ENCODE data around the gene SERTM1.

GRCh38 chr13:36680913-36681312, 7.1 kb downstream of the SERTM1 start:
- TF ChIP-seq, protein P1, sequence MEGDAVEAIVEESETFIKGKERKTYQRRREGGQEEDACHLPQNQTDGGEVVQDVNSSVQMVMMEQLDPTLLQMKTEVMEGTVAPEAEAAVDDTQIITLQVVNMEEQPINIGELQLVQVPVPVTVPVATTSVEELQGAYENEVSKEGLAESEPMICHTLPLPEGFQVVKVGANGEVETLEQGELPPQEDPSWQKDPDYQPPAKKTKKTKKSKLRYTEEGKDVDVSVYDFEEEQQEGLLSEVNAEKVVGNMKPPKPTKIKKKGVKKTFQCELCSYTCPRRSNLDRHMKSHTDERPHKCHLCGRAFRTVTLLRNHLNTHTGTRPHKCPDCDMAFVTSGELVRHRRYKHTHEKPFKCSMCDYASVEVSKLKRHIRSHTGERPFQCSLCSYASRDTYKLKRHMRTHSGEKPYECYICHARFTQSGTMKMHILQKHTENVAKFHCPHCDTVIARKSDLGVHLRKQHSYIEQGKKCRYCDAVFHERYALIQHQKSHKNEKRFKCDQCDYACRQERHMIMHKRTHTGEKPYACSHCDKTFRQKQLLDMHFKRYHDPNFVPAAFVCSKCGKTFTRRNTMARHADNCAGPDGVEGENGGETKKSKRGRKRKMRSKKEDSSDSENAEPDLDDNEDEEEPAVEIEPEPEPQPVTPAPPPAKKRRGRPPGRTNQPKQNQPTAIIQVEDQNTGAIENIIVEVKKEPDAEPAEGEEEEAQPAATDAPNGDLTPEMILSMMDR (IDR thresholded peaks at IDR 0.05), result no peak
- TF ChIP-seq POLR2A (IDR thresholded peaks at IDR 0.05), result no peak

Measured in heart left ventricle (tissue), 13 donors.